GM15510 (cell line): ENCODE results near the gene OR9A4.

ENCODE experiments used
- POLR2A ChIP-seq: IDR thresholded peaks from 3 replicates; pipeline ENCODE4 v1.6.1; 2011; ENCODE audit warnings: borderline replicate concordance; ENCODE audit not compliant: insufficient read length; ENCODE audit errors: extremely low read depth

OR9A4 gene

GRCh38 chr7:141928146-141928844 is 12.1 kb downstream of the OR9A4 start:
- TF ChIP-seq POLR2A: no peak

- no peak for TF ChIP-seq POLR2A
These were observed 12.6 kb downstream of the OR9A4 start for GRCh38 chr7:141928845-141929195.

- TF ChIP-seq POLR2A: no peak
These were observed 14.0 kb downstream of the OR9A4 start for GRCh38 chr7:141930211-141930610.

GRCh38 chr7:141941075-141941474 is 24.9 kb downstream of the OR9A4 start:
- TF ChIP-seq POLR2A: no peak

GRCh38 chr7:141943846-141944245 is 27.6 kb downstream of the OR9A4 start:
- no peak for TF ChIP-seq POLR2A

- TF ChIP-seq POLR2A: no peak
These were observed 28.6 kb downstream of the OR9A4 start for GRCh38 chr7:141944811-141945210.

- TF ChIP-seq POLR2A: no peak
These were observed 29.2 kb downstream of the OR9A4 start for GRCh38 chr7:141945356-141945755.

GRCh38 chr7:141946796-141947195 is 30.6 kb downstream of the OR9A4 start, which contains the start of gene CLEC5A:
Gene CLEC5A (minus strand): TSS chr7:141946974. CDS start chr7:141946292, 682 bp downstream.
- TF ChIP-seq POLR2A: no peak

GRCh38 chr7:141949021-141949420 is 32.8 kb downstream of the OR9A4 start:
- TF ChIP-seq POLR2A: no peak

GRCh38 chr7:141949451-141949850 is 33.3 kb downstream of the OR9A4 start:
- no peak for TF ChIP-seq POLR2A

GRCh38 chr7:141949911-141950310 is 33.7 kb downstream of the OR9A4 start:
- TF ChIP-seq POLR2A: no peak

GRCh38 chr7:141950806-141951205 is 34.6 kb downstream of the OR9A4 start:
- TF ChIP-seq POLR2A: no peak

GRCh38 chr7:141952461-141952860 is 36.3 kb downstream of the OR9A4 start:
- no peak for TF ChIP-seq POLR2A

GRCh38 chr7:141954334-141954733 is 38.1 kb downstream of the OR9A4 start:
- TF ChIP-seq POLR2A: no peak

GRCh38 chr7:141956084-141956483 is 39.9 kb downstream of the OR9A4 start:
- no peak for TF ChIP-seq POLR2A

GRCh38 chr7:141960687-141961422 is 44.7 kb downstream of the OR9A4 start:
- no peak for TF ChIP-seq POLR2A
